HepG2 (cell line): ENCODE results near the gene DUSP2. TPM values are rescaled to one million over a fixed set of nuclear protein-coding genes. Genes with fewer than 3 reads are reported as not detected.

Source experiments
- ATAC-seq: fragments of 200-7000 bp; cut with Tn5 transposase; 3 replicates; pipeline ENCODE4 v1.9.1; 2020; ENCODE audit warnings: mild to moderate bottlenecking, moderate library complexity
- BruUV-seq: library from RNA; stranded (reverse); fragments of 400-500 nt; replicated peaks from 2 replicates; lab custom pipeline; 2021; lab: Mats Ljungman, UMichigan
- CTCF ChIA-PET: fragments of 300-600 bp; formaldehyde crosslinking; extraction: SDS; loops from one replicate; lab custom pipeline; 2021; ENCODE audit warnings: low total read pairs, inconsistent platforms, low intra/inter-chr PET ratio; lab: Yijun Ruan, JAX
- POLR2A ChIA-PET: fragments of 350-600 bp; sonication (Branson Sonifier 250); formaldehyde crosslinking; loops from one replicate; lab custom pipeline; 2020; ENCODE audit warnings: antibody characterized with exemption, inconsistent platforms; lab: Yijun Ruan, JAX
- DNase-seq: peaks from one replicate; pipeline ENCODE4 v3.0.0-alpha.2; 2015; ENCODE audit warnings: low spot score
- FAIRE-seq: peaks from 3 replicates; lab custom pipeline; 2011; peaks lifted over from hg19 to GRCh38; lab: Jason Lieb, UNC
- H2AFZ ChIP-seq: one replicate; pipeline ENCODE4 v1.6.1; 2011; ENCODE audit warnings: low read length, inconsistent platforms
- H3K27ac ChIP-seq: fragments of 300-600 bp; 3 replicates; pipeline ENCODE4 v1.8.0; 2011; ENCODE audit warnings: mixed run types, mild to moderate bottlenecking, mixed read lengths, low read length, inconsistent platforms; ENCODE audit not compliant: insufficient read depth; ENCODE audit errors: extremely low read length
- H3K27me3 ChIP-seq, 2 experiments: fragments of 200-600 bp in 1 of 2; 2 replicates in 1 of 2; 3 replicates in 1 of 2; pipeline versions ENCODE4 v1.6.0 to v1.8.0; 2011; ENCODE audit warnings: low read length in 2 of 2, mild to moderate bottlenecking in 2 of 2, moderate library complexity in 2 of 2, inconsistent platforms in 1 of 2; ENCODE audit not compliant: insufficient read depth in 2 of 2, control insufficient read depth in 1 of 2
- H3K36me3 ChIP-seq, 2 experiments: fragments of 200-600 bp in 1 of 2; replicated peaks in 1 of 2; 2 replicates in 1 of 2; 3 replicates in 1 of 2; pipeline versions ENCODE4 v1.5.1 to v1.8.0; 2011; ENCODE audit warnings: low read length in 2 of 2, inconsistent platforms in 1 of 2; ENCODE audit not compliant: insufficient read depth in 2 of 2, control insufficient read depth in 1 of 2
- H3K4me1 ChIP-seq: 2 replicates; pipeline ENCODE4 v1.5.1; 2012; ENCODE audit warnings: low read length, inconsistent platforms; ENCODE audit not compliant: insufficient read depth
- H3K4me2 ChIP-seq: 2 replicates; pipeline ENCODE4 v1.6.0; 2011; ENCODE audit warnings: low read depth, low read length, inconsistent platforms
- H3K4me3 ChIP-seq, 3 experiments: fragments of 200-600 bp in 1 of 3; sonication (generic), shearing (Covaris generic) in 1 of 3; replicated peaks in 1 of 3; 2 replicates each; pipeline ENCODE4 v1.5.1; 2011 to 2016; ENCODE audit warnings: low read length in 3 of 3, inconsistent platforms in 2 of 3, low read depth in 2 of 3, mild to moderate bottlenecking in 2 of 3, control low read depth in 1 of 3, mixed read lengths in 1 of 3; ENCODE audit not compliant: insufficient read depth in 1 of 3
- H3K79me2 ChIP-seq: one replicate; pipeline ENCODE4 v1.6.1; 2011; ENCODE audit warnings: low read length, inconsistent platforms; ENCODE audit not compliant: insufficient read depth
- H3K9ac ChIP-seq: 2 replicates; pipeline ENCODE4 v1.6.0; 2011; ENCODE audit warnings: mild to moderate bottlenecking, low read depth, low read length, inconsistent platforms; ENCODE audit not compliant: insufficient read depth
- H3K9me3 ChIP-seq: 2 replicates; pipeline ENCODE4 v1.5.1; 2012; ENCODE audit warnings: mild to moderate bottlenecking, low read length
- H4K20me1 ChIP-seq: 2 replicates; pipeline ENCODE4 v1.6.0; 2011; ENCODE audit warnings: inconsistent platforms, mild to moderate bottlenecking, low read length, moderate library complexity; ENCODE audit not compliant: insufficient read depth
- ZNF232 ChIP-seq: sonication (generic); formaldehyde crosslinking; IDR thresholded peaks from 2 replicates; pipeline ENCODE4 v1.4.0; 2020; ENCODE audit warnings: missing genetic modification reagents, borderline replicate concordance
- ZNF274 ChIP-seq: sonication (generic); formaldehyde crosslinking; IDR thresholded peaks from 2 replicates; pipeline ENCODE4 v1.5.1; 2020; ENCODE audit warnings: mild to moderate bottlenecking, missing genetic modification reagents
- ZNF446 ChIP-seq: sonication (generic); formaldehyde crosslinking; IDR thresholded peaks from 2 replicates; pipeline ENCODE4 v1.5.0; 2020; ENCODE audit warnings: mild to moderate bottlenecking, missing genetic modification reagents
- ZSCAN31 ChIP-seq: sonication (generic); formaldehyde crosslinking; IDR thresholded peaks from 2 replicates; pipeline ENCODE4 v1.5.0; 2020; ENCODE audit warnings: low read depth, mild to moderate bottlenecking, missing genetic modification reagents
- WGBS: methylation state at CpG from one replicate; pipeline ENCODE4 v1.1.6; 2017; ENCODE audit warnings: low lambda C conversion rate; 5-methylcytosine and 5-hydroxymethylcytosine counted together
- in situ Hi-C: cut with HindIII; loops from 2 replicates; pipeline ENCODE4 v1.10.0; 2017; ENCODE audit warnings: low pct_unique_long_range_greater_than_20kb; ENCODE audit not compliant: extremely low pct_ligation_motif_present
- intact Hi-C: fragments of 100-400 bp; cut with micrococcal nuclease; formaldehyde crosslinking; loops from one replicate; pipeline ENCODE4 v1.10.0; 2022; ENCODE audit not compliant: unreplicated experiment
- polyA plus RNA-seq, 8 experiments: library from polyadenylated mRNA; depleted of rRNA in 3 of 8; stranded (reverse) in 7 of 8; unstranded in 1 of 8; fragments of >200 nt; fragmentation: Illumina TruSeq in 4 of 8; extraction: Trizol in 4 of 8; gene quantifications; 2 replicates each; pipeline versions ENCODE4 v1.2.1 to v1.2.3, GENCODE V29; 2011 to 2016; ENCODE audit warnings: low read depth in 4 of 8, missing spikeins in 1 of 8, mixed read lengths in 1 of 8; ENCODE audit not compliant: insufficient read depth in 1 of 8
- total RNA-seq, 5 experiments: library from RNA; depleted of rRNA; stranded (reverse); fragments of >200 nt; fragmentation: Illumina TruSeq; extraction: Trizol; gene quantifications; 2 replicates each; pipeline ENCODE4 v1.2.3, GENCODE V29; 2016; ENCODE audit warnings: low read depth in 1 of 5
- TF ChIP-seq, protein P1 (sequence below): sonication (generic); formaldehyde crosslinking; IDR thresholded peaks from 2 replicates; pipeline ENCODE4 v1.8.0; 2022; ENCODE audit warnings: missing genetic modification reagents, mild to moderate bottlenecking, moderate library complexity, borderline replicate concordance
- TF ChIP-seq, protein P2 (sequence below): sonication (generic); formaldehyde crosslinking; IDR thresholded peaks from 2 replicates; pipeline ENCODE4 v1.4.0; 2020; ENCODE audit warnings: missing genetic modification reagents
- TF ChIP-seq, protein P3 (sequence below): sonication (generic); formaldehyde crosslinking; IDR thresholded peaks from 2 replicates; pipeline ENCODE4 v1.5.0; 2020; ENCODE audit warnings: missing genetic modification reagents
- TF ChIP-seq, protein P4 (sequence below): sonication (generic); formaldehyde crosslinking; IDR thresholded peaks from 2 replicates; pipeline ENCODE4 v1.9.0; 2022; ENCODE audit warnings: missing genetic modification reagents, mild to moderate bottlenecking, borderline replicate concordance

The DUSP2 gene
- total and polyA plus RNA-seq, 2 of the 13 experiments (the other 11 are each of a cell fraction or from before 2014, with no cell fraction given): not detected

DNA sequence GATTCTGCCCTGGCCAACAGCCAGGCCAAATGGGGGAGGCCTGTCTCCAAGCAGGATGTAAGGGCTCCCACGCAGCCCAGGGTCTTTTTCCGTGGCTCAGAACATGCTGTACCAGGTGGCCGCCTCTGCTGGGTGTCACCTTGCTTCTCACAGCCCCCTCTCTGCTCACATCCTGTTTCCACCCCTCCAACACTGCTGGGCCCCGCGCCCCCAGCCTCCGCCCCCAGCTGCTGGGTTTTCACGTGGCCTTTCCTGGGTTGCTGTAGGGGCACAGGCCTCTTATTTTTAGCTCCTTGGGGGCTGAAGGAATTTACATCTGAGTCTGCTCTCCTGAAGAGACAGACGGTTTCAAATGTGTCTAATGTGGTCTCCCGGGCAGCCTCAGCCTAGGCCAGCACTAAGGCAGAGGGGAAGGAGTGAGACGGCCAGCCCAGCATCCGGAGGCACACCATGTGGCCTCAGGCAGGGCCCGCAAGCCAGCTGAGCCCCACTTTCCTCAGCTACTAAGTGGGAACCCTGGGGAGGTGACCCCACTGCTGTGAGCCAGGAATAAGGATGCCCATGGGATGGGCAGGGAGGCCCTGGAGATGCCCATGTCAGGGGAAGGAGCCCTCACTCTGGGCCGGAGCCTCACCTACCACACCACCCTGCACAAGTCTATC lies 18.7 kb upstream of the DUSP2 start:
- FAIRE-seq (no peak), ATAC-seq (peak; percentile 41), DNase-seq (no peak)
- Histone ChIP-seq H3K9me3 (no peaks in the 10 kb centered on the region), H3K4me3 (peak overlapping the region in 1 of 3 experiments; percentile 17; a peak in 1 of 6 replicates), H2AFZ (peak overlapping the region; percentile 9), H3K9ac (no peak overlapping the region), H3K4me2 (peak overlapping the region; percentile 38; the same call in 1 of the 2 replicates), H3K27ac (no peak overlapping the region), H3K36me3 (no peaks in the 10 kb centered on the region), H3K79me2 (no peaks in the 10 kb centered on the region), H4K20me1 (no peaks in the 10 kb centered on the region), H3K27me3 (peaks cover 1 to 29% of the 10 kb centered on the region in 2 experiments; a peak in 4 of 5 replicates), H3K4me1 (peaks cover 25% of the 10 kb centered on the region)
- no peak for TF ChIP-seq ZNF232 (CRISPR knock-in tag)
- TF ChIP-seq ZNF446 (CRISPR knock-in tag): no peak
- TF ChIP-seq ZSCAN31: no peak
- TF ChIP-seq, protein P1, sequence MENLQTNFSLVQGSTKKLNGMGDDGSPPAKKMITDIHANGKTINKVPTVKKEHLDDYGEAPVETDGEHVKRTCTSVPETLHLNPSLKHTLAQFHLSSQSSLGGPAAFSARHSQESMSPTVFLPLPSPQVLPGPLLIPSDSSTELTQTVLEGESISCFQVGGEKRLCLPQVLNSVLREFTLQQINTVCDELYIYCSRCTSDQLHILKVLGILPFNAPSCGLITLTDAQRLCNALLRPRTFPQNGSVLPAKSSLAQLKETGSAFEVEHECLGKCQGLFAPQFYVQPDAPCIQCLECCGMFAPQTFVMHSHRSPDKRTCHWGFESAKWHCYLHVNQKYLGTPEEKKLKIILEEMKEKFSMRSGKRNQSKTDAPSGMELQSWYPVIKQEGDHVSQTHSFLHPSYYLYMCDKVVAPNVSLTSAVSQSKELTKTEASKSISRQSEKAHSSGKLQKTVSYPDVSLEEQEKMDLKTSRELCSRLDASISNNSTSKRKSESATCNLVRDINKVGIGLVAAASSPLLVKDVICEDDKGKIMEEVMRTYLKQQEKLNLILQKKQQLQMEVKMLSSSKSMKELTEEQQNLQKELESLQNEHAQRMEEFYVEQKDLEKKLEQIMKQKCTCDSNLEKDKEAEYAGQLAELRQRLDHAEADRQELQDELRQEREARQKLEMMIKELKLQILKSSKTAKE: no peak
- TF ChIP-seq, protein P2, sequence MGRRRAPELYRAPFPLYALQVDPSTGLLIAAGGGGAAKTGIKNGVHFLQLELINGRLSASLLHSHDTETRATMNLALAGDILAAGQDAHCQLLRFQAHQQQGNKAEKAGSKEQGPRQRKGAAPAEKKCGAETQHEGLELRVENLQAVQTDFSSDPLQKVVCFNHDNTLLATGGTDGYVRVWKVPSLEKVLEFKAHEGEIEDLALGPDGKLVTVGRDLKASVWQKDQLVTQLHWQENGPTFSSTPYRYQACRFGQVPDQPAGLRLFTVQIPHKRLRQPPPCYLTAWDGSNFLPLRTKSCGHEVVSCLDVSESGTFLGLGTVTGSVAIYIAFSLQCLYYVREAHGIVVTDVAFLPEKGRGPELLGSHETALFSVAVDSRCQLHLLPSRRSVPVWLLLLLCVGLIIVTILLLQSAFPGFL (CRISPR knock-in tag): no peak
- TF ChIP-seq, protein P3, sequence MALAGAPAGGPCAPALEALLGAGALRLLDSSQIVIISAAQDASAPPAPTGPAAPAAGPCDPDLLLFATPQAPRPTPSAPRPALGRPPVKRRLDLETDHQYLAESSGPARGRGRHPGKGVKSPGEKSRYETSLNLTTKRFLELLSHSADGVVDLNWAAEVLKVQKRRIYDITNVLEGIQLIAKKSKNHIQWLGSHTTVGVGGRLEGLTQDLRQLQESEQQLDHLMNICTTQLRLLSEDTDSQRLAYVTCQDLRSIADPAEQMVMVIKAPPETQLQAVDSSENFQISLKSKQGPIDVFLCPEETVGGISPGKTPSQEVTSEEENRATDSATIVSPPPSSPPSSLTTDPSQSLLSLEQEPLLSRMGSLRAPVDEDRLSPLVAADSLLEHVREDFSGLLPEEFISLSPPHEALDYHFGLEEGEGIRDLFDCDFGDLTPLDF (CRISPR knock-in tag): no peak
- TF ChIP-seq, protein P4, sequence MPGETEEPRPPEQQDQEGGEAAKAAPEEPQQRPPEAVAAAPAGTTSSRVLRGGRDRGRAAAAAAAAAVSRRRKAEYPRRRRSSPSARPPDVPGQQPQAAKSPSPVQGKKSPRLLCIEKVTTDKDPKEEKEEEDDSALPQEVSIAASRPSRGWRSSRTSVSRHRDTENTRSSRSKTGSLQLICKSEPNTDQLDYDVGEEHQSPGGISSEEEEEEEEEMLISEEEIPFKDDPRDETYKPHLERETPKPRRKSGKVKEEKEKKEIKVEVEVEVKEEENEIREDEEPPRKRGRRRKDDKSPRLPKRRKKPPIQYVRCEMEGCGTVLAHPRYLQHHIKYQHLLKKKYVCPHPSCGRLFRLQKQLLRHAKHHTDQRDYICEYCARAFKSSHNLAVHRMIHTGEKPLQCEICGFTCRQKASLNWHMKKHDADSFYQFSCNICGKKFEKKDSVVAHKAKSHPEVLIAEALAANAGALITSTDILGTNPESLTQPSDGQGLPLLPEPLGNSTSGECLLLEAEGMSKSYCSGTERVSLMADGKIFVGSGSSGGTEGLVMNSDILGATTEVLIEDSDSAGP: no peak
- no peak for TF ChIP-seq ZNF274 (CRISPR knock-in tag)
- POLR2A ChIA-PET: no interaction called here
- in situ Hi-C loops (no loop called here), intact Hi-C loops (no loop called here)
- BruUV-seq: no TSS peak
- 40% methylated on average over 10 of the region's 13 CpGs for WGBS
- CTCF ChIA-PET: no interaction called here
